Osteoblast (primary cell): ENCODE results near the gene RET. TPM values are rescaled to one million over a fixed set of nuclear protein-coding genes. Genes with fewer than 3 reads are reported as not detected.

Experiments used
- DNase-seq: peaks from one replicate; pipeline ENCODE4 v3.0.0; 2011; ENCODE audit warnings: low spot score, mixed read lengths; ENCODE audit not compliant: insufficient read length; ENCODE audit errors: missing footprints
- H2AFZ ChIP-seq: 2 replicates; pipeline ENCODE4 v1.6.0; 2011; ENCODE audit warnings: mild to moderate bottlenecking, low read length
- H3K27ac ChIP-seq: 2 replicates; pipeline ENCODE4 v1.5.1; 2011; ENCODE audit warnings: mild to moderate bottlenecking, low read depth, low read length, moderate library complexity
- H3K27me3 ChIP-seq: 2 replicates; pipeline ENCODE4 v1.6.0; 2012; ENCODE audit warnings: mild to moderate bottlenecking, control low read depth, inconsistent platforms, low read length, moderate library complexity; ENCODE audit not compliant: insufficient read depth
- H3K36me3 ChIP-seq: 2 replicates; pipeline ENCODE4 v1.5.1; 2011; ENCODE audit warnings: mild to moderate bottlenecking, low read length, control low read depth, moderate library complexity; ENCODE audit not compliant: insufficient read depth
- H3K4me1 ChIP-seq: 2 replicates; pipeline ENCODE4 v1.5.1; 2011; ENCODE audit warnings: mild to moderate bottlenecking, low read length, control low read depth, moderate library complexity; ENCODE audit not compliant: insufficient read depth
- H3K4me2 ChIP-seq: 2 replicates; pipeline ENCODE4 v1.6.0; 2011; ENCODE audit warnings: mild to moderate bottlenecking, low read length; ENCODE audit not compliant: insufficient read depth
- H3K4me3 ChIP-seq: fragments of 200-600 bp; sonication (generic); 3 replicates; pipeline ENCODE4 v1.5.1; 2012; ENCODE audit warnings: mild to moderate bottlenecking, low read length, inconsistent platforms; ENCODE audit not compliant: insufficient read depth
- H3K79me2 ChIP-seq: 2 replicates; pipeline ENCODE4 v1.6.0; 2012; ENCODE audit warnings: mild to moderate bottlenecking, low read length, control low read depth, inconsistent platforms; ENCODE audit not compliant: insufficient read depth
- H3K9me3 ChIP-seq: 2 replicates; pipeline ENCODE4 v1.5.1; 2011; ENCODE audit warnings: low read depth, low read length, control low read depth
- H4K20me1 ChIP-seq: 2 replicates; pipeline ENCODE4 v1.6.0; 2012; ENCODE audit warnings: mild to moderate bottlenecking, low read length, control low read depth; ENCODE audit not compliant: insufficient read depth
- total RNA-seq: library from RNA; depleted of rRNA; stranded (reverse); fragments of >200 nt; gene quantifications from 2 replicates; pipeline ENCODE4 v1.2.3, GENCODE V29; 2012
- TF ChIP-seq, protein P1 (sequence below): IDR thresholded peaks from 2 replicates; pipeline ENCODE4 v1.5.1; 2011; ENCODE audit warnings: mild to moderate bottlenecking, low read depth, low read length, moderate library complexity; ENCODE audit errors: extremely low read depth

Gene RET
- total RNA-seq, 1 donor = under 0.01 TPM

DNA sequence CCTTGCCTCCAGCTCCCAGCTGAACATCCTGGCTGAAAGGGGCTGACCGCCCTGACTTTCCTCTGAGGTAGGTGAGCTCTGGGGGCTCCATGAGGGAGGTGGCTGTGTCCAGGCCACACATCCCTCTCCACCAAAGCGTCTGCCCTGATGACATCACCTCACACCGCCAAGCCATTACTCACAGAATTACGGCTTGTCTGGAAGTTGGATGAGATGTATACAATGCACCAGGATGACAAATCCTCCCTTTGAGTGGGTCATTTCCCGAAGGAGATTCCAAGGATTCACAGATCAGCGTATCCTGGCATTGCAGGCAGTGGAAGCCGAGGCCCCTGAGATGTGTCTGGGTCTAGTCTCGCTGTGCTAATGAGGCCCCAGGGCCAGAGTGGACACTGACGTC, 15.1 kb upstream of the RET start:
- no peaks in the 10 kb centered on the region for H3K79me2 ChIP-seq
- DNase-seq = peak; percentile 82
- H3K9me3 ChIP-seq = no peaks in the 10 kb centered on the region
- no peaks in the 10 kb centered on the region for H3K36me3 ChIP-seq
- no peaks in the 10 kb centered on the region for H3K4me1 ChIP-seq
- no peak overlapping the region for H3K4me2 ChIP-seq
- no peak overlapping the region for H3K27ac ChIP-seq
- H2AFZ ChIP-seq = no peak overlapping the region
- no peaks in the 10 kb centered on the region for H3K27me3 ChIP-seq
- no peak overlapping the region for H3K4me3 ChIP-seq
- H4K20me1 ChIP-seq = no peaks in the 10 kb centered on the region
- TF ChIP-seq, protein P1, sequence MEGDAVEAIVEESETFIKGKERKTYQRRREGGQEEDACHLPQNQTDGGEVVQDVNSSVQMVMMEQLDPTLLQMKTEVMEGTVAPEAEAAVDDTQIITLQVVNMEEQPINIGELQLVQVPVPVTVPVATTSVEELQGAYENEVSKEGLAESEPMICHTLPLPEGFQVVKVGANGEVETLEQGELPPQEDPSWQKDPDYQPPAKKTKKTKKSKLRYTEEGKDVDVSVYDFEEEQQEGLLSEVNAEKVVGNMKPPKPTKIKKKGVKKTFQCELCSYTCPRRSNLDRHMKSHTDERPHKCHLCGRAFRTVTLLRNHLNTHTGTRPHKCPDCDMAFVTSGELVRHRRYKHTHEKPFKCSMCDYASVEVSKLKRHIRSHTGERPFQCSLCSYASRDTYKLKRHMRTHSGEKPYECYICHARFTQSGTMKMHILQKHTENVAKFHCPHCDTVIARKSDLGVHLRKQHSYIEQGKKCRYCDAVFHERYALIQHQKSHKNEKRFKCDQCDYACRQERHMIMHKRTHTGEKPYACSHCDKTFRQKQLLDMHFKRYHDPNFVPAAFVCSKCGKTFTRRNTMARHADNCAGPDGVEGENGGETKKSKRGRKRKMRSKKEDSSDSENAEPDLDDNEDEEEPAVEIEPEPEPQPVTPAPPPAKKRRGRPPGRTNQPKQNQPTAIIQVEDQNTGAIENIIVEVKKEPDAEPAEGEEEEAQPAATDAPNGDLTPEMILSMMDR = no peak

DNA sequence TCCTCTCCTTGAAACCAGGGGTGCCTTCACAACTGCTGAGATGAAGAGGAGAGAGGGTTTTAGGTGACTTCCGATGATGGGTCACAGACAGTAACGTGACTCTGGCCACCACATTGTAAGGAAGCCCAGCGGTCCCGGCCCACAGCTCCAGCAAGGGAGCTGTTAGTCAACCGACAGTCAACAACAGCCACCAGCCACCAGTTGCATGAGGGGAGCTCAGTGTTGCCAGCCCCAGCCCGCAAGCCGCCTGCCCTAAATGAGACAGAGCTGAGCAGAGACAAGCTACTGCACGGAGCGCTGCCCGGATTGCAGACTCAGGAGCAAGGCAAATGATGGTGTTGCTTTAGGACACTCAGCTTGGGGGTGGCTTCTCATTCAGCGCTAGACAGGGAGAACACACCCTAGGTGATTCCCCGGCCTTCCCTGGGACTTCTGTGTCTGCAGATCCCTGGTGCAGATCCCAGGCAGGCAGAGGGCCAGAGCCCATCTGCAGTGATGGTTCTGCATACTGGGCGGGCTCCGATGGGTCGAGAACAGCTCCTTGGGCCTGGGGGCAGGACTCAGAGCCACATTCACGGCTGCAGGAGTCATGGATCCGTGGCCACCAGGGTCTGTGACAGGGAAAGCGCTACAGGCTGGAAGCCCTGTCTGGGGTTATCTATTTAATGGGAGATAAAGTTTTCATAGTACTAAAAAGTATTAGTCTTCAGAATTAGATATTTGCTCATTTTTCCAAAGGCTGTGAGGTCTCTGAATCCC, 14.3 kb upstream of the RET start:
- Histone ChIP-seq H3K4me1 (no peaks in the 10 kb centered on the region), H3K27ac (no peak overlapping the region), H3K79me2 (no peaks in the 10 kb centered on the region), H3K9me3 (no peaks in the 10 kb centered on the region), H3K36me3 (no peaks in the 10 kb centered on the region), H3K27me3 (no peaks in the 10 kb centered on the region), H2AFZ (no peak overlapping the region), H3K4me2 (no peak overlapping the region), H3K4me3 (no peak overlapping the region), H4K20me1 (no peaks in the 10 kb centered on the region)
- TF ChIP-seq, protein P1 = no peak
- peak; percentile 62 for DNase-seq

DNA sequence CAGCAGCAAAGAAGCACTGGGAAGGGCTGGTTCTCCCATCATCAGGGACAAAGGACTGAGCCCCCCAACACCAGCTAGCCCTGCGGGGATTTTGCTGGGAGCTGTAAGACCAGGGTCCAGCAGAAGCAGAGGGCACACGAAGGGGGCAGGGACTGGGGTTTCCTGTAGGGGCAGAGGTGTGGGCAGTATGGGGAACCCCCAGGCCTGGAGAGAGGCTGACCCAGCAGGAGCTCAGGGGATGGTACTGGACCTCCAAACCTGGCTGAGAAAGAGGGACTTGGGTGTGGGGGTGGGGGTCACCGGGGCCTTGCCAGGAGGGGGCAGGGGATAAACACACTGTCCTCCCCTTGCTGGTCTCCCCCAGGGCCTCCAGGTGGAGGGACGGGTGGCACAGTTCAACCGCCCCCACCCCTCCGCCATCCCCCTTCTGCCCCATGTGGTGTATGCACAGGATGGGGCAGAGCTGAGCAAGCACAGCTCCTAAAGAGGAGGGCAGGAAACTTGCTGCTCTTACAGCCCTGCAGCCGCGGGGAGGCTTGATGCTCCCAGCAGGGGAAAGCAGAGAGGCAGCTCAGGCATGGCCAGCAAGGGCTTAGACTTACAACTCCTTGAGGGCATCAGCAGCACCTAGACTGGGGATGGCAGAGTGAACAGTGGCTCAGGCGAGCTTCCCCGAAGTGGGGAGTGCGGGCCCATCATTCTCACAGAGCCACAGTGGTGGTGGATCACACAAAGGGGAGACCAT, 12.4 kb upstream of the RET start:
- no peak overlapping the region for H3K27ac ChIP-seq
- H3K4me1 ChIP-seq = no peaks in the 10 kb centered on the region
- no peak overlapping the region for H3K4me2 ChIP-seq
- H3K4me3 ChIP-seq = no peak overlapping the region
- H2AFZ ChIP-seq = no peak overlapping the region
- DNase-seq = peak; percentile 85
- peaks cover 2% of the 10 kb centered on the region for H3K27me3 ChIP-seq
- TF ChIP-seq, protein P1 = no peak
- no peaks in the 10 kb centered on the region for H3K9me3 ChIP-seq
- no peaks in the 10 kb centered on the region for H3K36me3 ChIP-seq
- H4K20me1 ChIP-seq = no peaks in the 10 kb centered on the region
- H3K79me2 ChIP-seq = no peaks in the 10 kb centered on the region

DNA sequence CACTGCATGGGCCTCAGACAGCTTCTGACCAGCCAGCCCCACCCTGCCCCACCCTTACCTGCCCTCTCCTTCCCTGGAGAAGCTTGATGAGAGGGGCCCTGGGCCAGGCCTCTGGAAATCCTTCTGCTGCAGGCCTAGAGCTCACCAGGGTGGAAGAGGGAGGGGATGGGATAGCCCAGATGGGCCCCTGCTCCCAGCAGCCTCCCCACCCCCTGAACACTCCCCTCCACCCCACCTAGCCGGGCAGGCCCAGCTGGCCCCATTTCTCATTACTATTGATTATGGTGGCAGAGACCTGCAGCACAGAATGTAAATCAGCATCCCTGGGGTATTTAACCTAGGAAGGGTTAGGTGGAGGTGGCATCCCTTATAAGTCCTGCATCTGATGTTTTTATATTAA, 11.6 kb upstream of the RET start:
- no peaks in the 10 kb centered on the region for H3K79me2 ChIP-seq
- H3K27me3 ChIP-seq = peaks cover 2% of the 10 kb centered on the region
- H3K36me3 ChIP-seq = no peaks in the 10 kb centered on the region
- peak; percentile 77 for DNase-seq
- H4K20me1 ChIP-seq = no peaks in the 10 kb centered on the region
- H2AFZ ChIP-seq = no peak overlapping the region
- no peak overlapping the region for H3K4me3 ChIP-seq
- no peaks in the 10 kb centered on the region for H3K9me3 ChIP-seq
- H3K4me1 ChIP-seq = no peaks in the 10 kb centered on the region
- TF ChIP-seq, protein P1 = no peak
- no peak overlapping the region for H3K27ac ChIP-seq
- no peak overlapping the region for H3K4me2 ChIP-seq
